GM12801 (cell line): ENCODE data around the gene NAV1.

Experiments used
- CTCF ChIP-seq: IDR thresholded peaks from one replicate; pipeline ENCODE4 v1.5.1; 2011; ENCODE audit warnings: control low read depth; ENCODE audit not compliant: insufficient read length; ENCODE audit errors: extremely low read depth

NAV1 gene

DNA sequence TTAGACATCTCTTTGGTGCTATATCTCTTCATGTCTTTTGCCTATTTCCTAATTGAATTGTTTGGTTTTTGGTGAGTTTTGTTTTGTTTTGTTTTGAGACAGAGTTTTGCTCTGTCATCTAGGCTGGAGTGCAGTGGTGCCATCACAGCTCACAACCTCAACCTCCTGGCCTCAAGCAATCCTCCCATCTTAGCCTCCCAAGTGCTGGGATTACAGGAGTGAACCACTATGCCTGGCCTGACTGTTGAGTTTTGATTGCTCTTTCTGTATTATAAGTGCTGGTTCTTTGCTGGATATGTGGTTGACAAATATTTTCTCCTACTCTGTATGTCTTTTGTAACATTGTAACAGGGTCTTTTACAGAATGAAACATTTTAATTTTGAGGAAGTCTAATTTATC is 38.0 kb downstream of the NAV1 start:
- no peak for TF ChIP-seq CTCF

DNA sequence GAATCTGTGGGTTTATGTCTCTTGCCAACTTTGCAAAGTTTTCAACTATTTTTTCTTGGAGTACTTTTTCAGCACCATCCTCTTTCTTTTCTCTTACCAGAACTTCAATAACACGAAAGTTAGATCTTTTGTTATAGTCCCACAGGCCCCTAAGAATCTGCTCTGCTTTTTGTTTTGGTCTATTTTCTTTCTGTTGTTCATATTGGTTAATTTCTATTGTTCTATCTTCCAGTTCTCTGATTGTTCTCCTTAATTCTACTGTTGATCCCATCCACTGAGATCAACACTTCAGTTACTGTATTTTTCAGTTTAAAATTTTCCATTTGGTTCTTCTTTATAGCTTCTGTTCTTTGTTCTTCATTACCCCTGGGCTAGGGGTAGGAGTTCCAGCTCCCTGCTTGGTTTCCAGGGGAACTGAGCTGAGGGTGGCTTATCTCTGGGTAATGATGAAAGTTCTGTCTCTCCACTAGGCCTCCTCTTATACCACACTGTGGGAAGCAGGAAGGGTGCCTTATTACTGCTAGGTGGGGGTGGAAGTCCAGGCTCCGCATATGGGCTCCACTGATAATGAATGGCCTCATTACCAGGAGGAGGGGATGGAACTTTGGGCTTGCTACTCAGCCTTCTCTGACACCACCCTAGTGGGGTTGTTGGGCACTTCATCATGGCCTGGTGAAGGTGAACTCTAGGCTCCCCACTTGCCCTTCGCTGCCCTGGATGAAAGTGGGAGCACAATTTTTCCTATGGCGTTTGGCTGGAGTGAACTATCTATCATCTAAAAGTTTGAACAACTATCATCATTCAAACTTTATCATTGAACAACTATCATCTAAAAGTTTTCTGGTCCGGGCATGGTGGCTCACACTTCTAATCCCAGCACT is 39.3 kb downstream of the NAV1 start:
- no peak for TF ChIP-seq CTCF

- TF ChIP-seq CTCF = no peak
These were observed 43.9 kb downstream of the NAV1 start for GRCh38 chr1:201582705-201583442.

- TF ChIP-seq CTCF = no peak
These were observed 44.7 kb downstream of the NAV1 start for GRCh38 chr1:201583663-201584062.

- TF ChIP-seq CTCF = no peak
These were observed 45.7 kb downstream of the NAV1 start for GRCh38 chr1:201584471-201585092.

DNA sequence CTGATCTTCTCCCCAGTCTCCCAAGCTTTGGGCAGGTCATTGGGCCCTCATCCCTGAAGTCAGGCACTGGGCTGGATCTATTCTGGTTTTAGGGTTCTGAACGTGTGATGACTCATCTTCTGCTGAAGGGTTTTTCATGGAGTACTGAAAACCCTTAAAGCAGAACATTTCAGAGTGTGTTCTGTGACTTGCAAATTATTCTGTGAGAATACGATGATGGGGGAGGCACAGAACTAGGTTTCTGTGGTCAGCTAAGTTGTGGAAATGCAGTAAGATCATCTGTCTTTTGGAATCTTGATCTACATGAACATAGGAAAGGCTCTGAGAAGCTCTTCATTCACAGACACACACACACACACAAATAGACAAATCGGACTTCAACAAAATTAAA is 46.2 kb downstream of the NAV1 start:
- no peak for TF ChIP-seq CTCF

DNA sequence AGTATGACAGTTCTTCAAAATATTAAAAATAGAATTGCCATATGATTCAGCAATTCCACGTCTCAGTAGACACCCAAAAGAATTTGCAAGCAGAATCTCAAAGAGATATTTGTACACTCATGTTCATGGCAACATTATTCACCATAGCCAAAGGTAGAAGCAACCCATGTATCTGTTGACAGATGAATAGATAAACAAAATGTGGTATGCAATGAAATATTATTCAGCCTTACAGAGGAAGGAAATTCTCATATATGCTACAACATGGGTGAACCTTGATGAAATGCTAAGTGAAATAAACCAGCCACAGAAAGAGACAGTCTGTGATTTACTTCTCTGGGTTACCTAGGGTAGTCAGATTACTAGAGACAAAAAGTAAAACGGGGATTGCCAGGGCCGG is 47.0 kb downstream of the NAV1 start:
- TF ChIP-seq CTCF = no peak
